ENCODE measurements around the gene GRM5.

- TF ChIP-seq CTCF (conservative IDR thresholded peaks at IDR 0.05) (no peak), EZH2 (IDR thresholded peaks at IDR 0.05; ENCODE audit: low read depth) (no peak)
Measured at GRCh38 chr11:88657076-88657738, 408.6 kb downstream of the GRM5 start.

Measured in PC-9 (cell line).